Activated T-cell treated with anti-CD3 and anti-CD28 coated beads, Interleukin-2, amount 50 U/mL, for 72 hours (primary cell): ENCODE data around the gene STARD5. TPM values are rescaled to one million over a fixed set of nuclear protein-coding genes. Genes with fewer than 3 reads are reported as not detected.

Source experiments
- ATAC-seq, 2 donors: fragments of 150-1000 bp; cut with Tn5 transposase; replicated peaks in 1 of 2; 2 replicates each; pipeline ENCODE4 v1.10.0; 2021; ENCODE audit warnings: moderate library complexity in 2 of 2, mild to moderate bottlenecking in 1 of 2
- DNase-seq, 2 donors: peaks; one replicate each; pipeline ENCODE4 v3.0.0; 2021 to 2022; ENCODE audit warnings: mixed read lengths in 1 of 2
- H3K27ac Mint-ChIP-seq: one replicate; pipeline ENCODE4 v1.8.0; 2022; ENCODE audit warnings: mild to moderate bottlenecking, moderate library complexity, mixed read lengths
- H3K27me3 Mint-ChIP-seq: one replicate; pipeline ENCODE4 v1.8.0; 2022; ENCODE audit warnings: low read depth, mixed read lengths
- H3K36me3 Mint-ChIP-seq, 2 donors: one replicate each; pipeline ENCODE4 v1.8.0; 2022; ENCODE audit warnings: mixed read lengths in 2 of 2, mild to moderate bottlenecking in 1 of 2; ENCODE audit not compliant: insufficient read depth in 2 of 2
- H3K4me1 Mint-ChIP-seq: one replicate; pipeline ENCODE4 v1.8.0; 2022; ENCODE audit warnings: low read depth, mixed read lengths
- H3K4me3 Mint-ChIP-seq, 2 donors: one replicate each; pipeline ENCODE4 v1.8.0; 2022; ENCODE audit warnings: mild to moderate bottlenecking in 2 of 2, mixed read lengths in 2 of 2, moderate library complexity in 2 of 2
- H3K9me3 Mint-ChIP-seq, 2 donors: one replicate each; pipeline ENCODE4 v1.8.0; 2022; ENCODE audit warnings: mixed read lengths in 2 of 2
- total RNA-seq, 2 donors: library from RNA; stranded (reverse); gene quantifications; one replicate each; pipeline ENCODE4 v1.2.3, GENCODE V29; 2022

Gene STARD5, protein sequence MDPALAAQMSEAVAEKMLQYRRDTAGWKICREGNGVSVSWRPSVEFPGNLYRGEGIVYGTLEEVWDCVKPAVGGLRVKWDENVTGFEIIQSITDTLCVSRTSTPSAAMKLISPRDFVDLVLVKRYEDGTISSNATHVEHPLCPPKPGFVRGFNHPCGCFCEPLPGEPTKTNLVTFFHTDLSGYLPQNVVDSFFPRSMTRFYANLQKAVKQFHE
- 10 to 100 TPM in 1 of 2 donors, 1 to 10 TPM in 1; 9.0 to 10.3 TPM for total RNA-seq

DNA sequence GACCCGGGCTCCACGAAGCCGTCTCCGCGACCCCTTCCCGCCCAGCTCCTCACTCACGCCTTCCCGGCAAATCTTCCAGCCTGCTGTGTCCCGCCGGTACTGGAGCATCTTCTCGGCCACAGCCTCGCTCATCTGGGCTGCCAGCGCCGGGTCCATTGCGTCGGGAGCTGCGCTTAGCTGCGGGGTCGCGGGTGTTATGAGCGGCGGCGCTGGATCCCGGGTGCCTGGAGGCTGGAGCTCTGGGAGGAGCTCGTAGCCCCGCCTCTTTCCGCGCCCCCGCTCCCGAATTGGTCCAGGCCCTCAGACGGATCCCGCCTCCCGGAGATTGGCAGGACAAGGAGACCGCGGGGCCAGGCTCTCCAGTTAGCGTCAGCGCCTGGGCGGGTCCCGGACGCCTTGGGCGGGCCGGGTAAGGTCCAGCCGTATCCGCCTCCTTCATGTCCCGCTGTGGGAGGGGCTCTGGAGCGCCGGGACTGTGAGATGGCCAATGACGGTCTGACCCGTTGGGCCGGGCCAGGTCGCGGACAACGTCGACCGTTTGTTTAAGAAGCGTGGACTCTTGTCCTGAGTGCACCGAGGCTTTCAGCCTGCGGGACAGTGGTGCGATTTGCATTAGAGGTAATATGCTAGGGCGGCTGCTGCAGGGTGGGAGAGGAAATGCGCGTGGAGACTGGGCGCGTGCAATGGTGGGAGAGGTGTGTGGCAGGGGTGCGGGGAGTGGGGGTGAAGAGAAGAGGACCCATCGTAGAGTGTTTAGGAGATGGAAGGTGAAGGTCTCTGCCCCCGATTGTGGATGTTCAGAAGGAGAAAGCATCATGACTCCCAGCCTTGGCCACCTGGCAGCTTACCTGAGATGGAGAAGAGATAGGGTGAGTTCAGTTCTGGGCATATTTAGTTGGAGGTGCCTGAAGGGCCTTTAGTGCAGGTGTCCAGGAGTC is at the start of gene STARD5:
Gene STARD5 (minus strand): TSS at position 198 of the 938 bp plus-strand sequence. CDS start 42 bp downstream, at position 156.
- DNase-seq (peak; percentile 97 to 99), ATAC-seq (peak; percentile 99 to 100)
- H3K4me3 Mint-ChIP-seq = peak within 1 kb of the TSS; percentile 99 to 100
- peaks cover 33% of the 10 kb centered on the region for H3K4me1 Mint-ChIP-seq
- H3K27ac Mint-ChIP-seq = peak within 1 kb of the TSS; percentile 88
- H3K36me3 Mint-ChIP-seq = peaks cover 0 to 8% of the 10 kb centered on the region in 2 donors
- H3K9me3 Mint-ChIP-seq = no peaks in the 10 kb centered on the region
- H3K27me3 Mint-ChIP-seq = no peaks in the 10 kb centered on the region

DNA sequence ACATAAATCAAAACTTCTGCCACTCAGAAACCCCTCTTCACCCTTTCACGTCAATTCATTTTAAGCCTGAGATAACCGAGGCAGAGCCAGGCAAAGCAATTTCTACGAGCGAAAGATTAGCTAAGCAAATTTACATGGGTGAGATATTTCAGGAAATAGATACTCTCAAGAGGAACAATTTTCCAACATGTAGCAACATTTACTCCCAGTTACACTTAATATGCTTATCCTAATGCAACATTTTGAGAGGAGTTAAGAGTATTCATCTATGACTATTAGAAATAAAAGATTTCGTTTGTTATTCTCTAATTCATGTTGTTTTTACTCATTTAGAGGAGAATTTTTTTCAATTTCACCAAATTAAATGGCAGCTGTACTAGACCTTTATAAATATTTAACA is 49.2 kb upstream of the STARD5 start:
- no peak overlapping the region for H3K4me3 Mint-ChIP-seq
- no peak overlapping the region for H3K27ac Mint-ChIP-seq
- no peaks in the 10 kb centered on the region for H3K27me3 Mint-ChIP-seq
- H3K36me3 Mint-ChIP-seq = no peaks in the 10 kb centered on the region
- no peaks in the 10 kb centered on the region for H3K9me3 Mint-ChIP-seq
- DNase-seq (no peak), ATAC-seq (no peak)
- no peaks in the 10 kb centered on the region for H3K4me1 Mint-ChIP-seq

DNA sequence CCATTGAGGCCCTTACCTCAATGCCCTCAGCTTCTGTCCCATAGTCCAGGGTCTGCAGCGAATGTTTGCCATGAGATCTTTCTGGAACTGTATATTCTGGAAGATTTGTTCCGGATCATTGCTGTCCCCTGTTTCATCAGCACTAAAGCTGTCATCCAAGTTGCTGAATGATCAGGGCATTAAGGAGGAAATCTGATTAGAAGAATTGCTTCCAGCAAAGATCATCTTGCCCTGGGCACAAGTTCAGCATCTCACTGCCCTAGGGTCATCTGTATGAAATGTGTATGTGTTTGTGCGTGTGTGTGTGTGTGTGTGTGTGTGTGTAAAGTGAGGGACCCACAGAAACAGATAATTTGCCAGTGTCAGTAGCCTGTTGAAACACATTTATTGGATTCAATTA is 48.6 kb upstream of the STARD5 start:
- no peaks in the 10 kb centered on the region for H3K36me3 Mint-ChIP-seq
- no peaks in the 10 kb centered on the region for H3K4me1 Mint-ChIP-seq
- no peak for DNase-seq
- H3K27ac Mint-ChIP-seq = no peak overlapping the region
- ATAC-seq = no peak
- no peaks in the 10 kb centered on the region for H3K27me3 Mint-ChIP-seq
- no peak overlapping the region for H3K4me3 Mint-ChIP-seq
- no peaks in the 10 kb centered on the region for H3K9me3 Mint-ChIP-seq

DNA sequence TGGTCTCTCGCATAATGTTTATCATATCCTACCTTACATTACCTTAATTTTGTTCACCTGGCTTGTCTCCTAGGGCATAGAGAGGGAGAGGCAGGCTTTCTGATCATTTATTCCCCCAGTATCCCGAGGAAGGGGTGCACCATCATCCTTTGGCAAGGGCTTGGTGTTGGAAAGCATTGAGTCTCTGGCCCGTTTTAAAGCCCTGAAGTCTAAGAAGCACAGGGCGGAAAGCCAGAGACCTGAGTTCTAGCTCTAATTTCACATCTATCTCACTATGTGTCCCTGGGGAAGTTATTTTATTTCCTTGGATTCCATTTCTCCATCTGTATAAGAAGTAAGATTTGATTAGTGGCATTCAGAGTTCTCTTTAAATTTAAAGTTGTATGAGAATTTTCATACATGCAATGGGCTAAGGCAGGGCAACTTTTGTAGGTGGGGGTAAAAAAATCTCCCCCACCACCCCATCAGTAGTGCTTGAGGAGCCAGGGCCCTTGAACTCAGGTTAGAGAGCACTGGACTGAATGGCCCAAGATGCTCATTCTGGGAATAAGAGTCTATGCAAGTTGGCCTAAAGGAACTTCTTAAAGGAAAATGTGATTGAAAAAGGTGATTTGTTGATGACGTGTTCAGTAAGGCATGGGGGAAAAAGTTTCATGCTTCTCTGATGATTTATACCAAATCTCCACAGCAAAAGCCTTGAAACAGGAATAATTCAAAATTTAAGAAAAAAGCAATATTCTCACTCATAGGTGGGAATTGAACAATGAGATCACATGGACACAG is 40.0 kb upstream of the STARD5 start:
- DNase-seq (no peak), ATAC-seq (no peak)
- Mint-ChIP-seq H3K27me3 (no peaks in the 10 kb centered on the region), H3K36me3 (no peaks in the 10 kb centered on the region), H3K27ac (no peak overlapping the region), H3K9me3 (no peaks in the 10 kb centered on the region), H3K4me3 (no peak overlapping the region), H3K4me1 (no peaks in the 10 kb centered on the region)

DNA sequence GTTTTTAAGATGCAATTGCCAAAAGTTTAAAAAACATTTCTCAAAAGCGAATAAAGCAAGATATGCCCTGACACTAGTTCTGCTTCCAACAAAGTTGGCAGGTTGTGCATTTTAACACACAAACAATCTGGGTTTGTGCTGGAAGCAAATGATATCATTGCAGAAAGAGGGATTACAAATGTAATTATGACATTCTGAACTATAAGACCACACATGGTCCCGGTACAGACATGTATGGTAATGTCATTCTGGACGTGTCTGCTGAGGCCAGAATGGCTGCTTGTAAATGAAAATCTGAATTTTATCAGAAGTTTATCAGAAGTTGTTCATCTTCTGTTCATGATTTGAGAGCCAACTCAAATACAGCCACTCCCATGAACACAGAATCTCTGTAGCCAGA is 39.3 kb upstream of the STARD5 start:
- H3K4me3 Mint-ChIP-seq = no peak overlapping the region
- no peak overlapping the region for H3K27ac Mint-ChIP-seq
- H3K27me3 Mint-ChIP-seq = no peaks in the 10 kb centered on the region
- H3K4me1 Mint-ChIP-seq = no peaks in the 10 kb centered on the region
- no peak for ATAC-seq
- no peaks in the 10 kb centered on the region for H3K9me3 Mint-ChIP-seq
- no peak for DNase-seq
- H3K36me3 Mint-ChIP-seq = no peaks in the 10 kb centered on the region

DNA sequence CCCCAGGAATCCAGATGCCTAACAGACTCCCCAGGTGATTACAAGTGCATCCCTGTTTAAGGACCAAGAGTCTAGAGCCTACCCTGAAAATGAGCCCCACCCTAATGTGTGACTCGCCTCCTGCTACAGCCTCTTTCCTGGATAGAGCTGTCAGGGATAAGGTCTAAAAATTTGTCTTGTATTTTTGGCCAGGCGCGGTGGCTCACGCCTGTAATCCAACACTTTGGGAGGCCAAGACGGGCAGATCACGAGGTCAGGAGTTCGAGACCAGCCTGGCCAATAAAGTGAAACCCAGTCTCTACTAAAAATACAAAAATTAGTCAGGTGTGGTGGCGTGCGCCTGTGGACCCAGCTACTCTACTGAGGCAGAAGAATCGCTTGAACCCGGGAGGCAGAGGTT is 38.8 kb upstream of the STARD5 start:
- Mint-ChIP-seq H3K36me3 (no peaks in the 10 kb centered on the region), H3K4me3 (no peak overlapping the region), H3K27ac (no peak overlapping the region), H3K27me3 (no peaks in the 10 kb centered on the region), H3K9me3 (no peaks in the 10 kb centered on the region), H3K4me1 (no peaks in the 10 kb centered on the region)
- DNase-seq (no peak), ATAC-seq (no peak)

DNA sequence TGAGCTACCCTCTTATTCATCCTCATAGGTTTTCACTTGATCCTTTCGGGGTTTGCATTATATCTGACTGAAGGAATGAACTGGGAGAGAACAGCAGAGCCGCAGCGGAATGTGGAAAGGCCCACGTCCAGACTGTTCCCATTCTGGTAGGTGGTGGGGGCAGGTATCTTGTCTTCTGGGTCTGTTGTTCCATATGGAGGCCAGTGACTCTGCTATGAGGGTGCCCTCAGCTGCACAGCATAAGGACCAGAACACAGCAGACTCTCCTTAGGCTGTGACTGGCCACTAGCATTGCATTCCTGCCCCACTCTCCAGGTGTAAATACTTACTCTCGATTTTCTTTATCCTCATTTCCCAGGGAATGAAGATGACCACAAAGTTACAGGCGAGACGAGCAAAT is 38.0 kb upstream of the STARD5 start:
- DNase-seq = no peak
- H3K4me1 Mint-ChIP-seq = no peaks in the 10 kb centered on the region
- H3K27ac Mint-ChIP-seq = no peak overlapping the region
- no peaks in the 10 kb centered on the region for H3K27me3 Mint-ChIP-seq
- no peak for ATAC-seq
- H3K9me3 Mint-ChIP-seq = no peaks in the 10 kb centered on the region
- no peaks in the 10 kb centered on the region for H3K36me3 Mint-ChIP-seq
- no peak overlapping the region for H3K4me3 Mint-ChIP-seq

DNA sequence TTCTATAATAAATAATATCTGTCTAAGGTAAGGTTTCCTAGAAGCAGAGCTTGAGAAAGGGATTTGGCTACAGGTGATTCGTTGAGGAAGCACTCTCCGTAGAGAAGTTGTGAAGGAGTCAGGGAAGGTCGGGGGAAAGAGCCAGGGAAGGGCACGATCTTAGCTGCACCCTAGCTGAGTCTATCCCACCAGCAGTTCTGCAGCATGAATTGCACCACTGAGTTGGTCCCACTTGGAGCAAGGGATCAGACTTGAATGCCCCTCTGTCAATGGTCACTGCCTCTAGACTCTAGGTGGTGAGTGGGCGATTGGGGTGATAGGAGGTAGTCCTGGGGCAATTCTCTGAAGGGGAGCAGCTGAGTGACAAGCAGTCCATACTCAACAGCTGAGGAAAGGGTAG is 36.5 kb upstream of the STARD5 start:
- H3K4me3 Mint-ChIP-seq = no peak overlapping the region
- no peak overlapping the region for H3K27ac Mint-ChIP-seq
- H3K36me3 Mint-ChIP-seq = no peaks in the 10 kb centered on the region
- ATAC-seq (no peak), DNase-seq (no peak)
- no peaks in the 10 kb centered on the region for H3K27me3 Mint-ChIP-seq
- H3K4me1 Mint-ChIP-seq = no peaks in the 10 kb centered on the region
- H3K9me3 Mint-ChIP-seq = no peaks in the 10 kb centered on the region

DNA sequence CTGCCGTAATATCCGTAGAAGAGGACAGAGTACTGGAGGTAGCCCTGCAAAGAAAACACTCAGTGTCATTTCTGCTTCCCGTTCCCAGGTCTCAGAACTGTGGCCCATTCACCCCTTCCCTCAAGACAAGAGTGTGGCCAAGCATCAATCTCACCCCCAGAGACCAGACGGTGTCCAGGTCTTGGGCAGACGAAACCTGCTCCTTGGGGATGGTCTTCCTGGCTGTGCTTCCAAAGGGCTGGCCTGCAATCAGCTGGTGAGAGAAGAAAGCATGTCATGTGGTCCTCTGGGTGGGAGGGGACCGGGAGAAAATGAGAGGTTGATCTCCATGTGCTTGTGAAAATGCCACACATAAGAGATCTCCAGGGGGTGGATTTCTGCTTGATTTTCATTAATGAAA is 34.3 kb upstream of the STARD5 start:
- no peak for ATAC-seq

DNA sequence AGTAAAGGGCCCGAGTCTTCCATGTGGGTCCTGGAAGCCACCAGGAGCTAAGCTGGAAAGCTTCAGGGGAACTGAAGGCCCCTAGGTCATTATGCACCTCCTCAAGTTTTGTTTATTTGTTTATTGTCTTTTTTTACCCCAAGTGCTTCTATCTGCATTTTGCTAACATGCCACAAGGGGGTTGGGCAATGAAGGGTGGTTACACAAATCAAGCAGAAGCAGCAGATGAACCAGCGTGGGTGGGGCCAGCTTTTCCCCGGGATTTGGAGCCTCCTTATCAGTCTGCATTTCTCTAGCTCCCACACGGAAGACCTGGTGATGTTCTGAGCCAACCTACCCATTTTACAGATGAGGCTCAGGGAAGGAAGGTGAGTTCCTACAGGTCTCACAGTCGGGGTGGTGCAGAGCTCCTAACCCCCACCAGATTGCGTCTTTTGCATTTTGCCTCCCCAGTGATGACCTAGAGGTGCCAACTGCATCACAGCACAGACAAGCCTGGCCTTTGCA is 33.3 kb upstream of the STARD5 start:
- H3K36me3 Mint-ChIP-seq = no peaks in the 10 kb centered on the region
- H3K4me3 Mint-ChIP-seq = no peak overlapping the region
- no peaks in the 10 kb centered on the region for H3K9me3 Mint-ChIP-seq
- ATAC-seq (no peak), DNase-seq (no peak)
- H3K27me3 Mint-ChIP-seq = no peaks in the 10 kb centered on the region
- H3K4me1 Mint-ChIP-seq = no peaks in the 10 kb centered on the region
- H3K27ac Mint-ChIP-seq = no peak overlapping the region

More for the DNA sequence above, 34.3 kb upstream of the STARD5 start:
- Mint-ChIP-seq H3K4me1 (no peaks in the 10 kb centered on the region), H3K36me3 (no peaks in the 10 kb centered on the region), H3K27ac (no peak overlapping the region), H3K27me3 (no peaks in the 10 kb centered on the region), H3K9me3 (no peaks in the 10 kb centered on the region), H3K4me3 (no peak overlapping the region)
- DNase-seq = no peak

DNA sequence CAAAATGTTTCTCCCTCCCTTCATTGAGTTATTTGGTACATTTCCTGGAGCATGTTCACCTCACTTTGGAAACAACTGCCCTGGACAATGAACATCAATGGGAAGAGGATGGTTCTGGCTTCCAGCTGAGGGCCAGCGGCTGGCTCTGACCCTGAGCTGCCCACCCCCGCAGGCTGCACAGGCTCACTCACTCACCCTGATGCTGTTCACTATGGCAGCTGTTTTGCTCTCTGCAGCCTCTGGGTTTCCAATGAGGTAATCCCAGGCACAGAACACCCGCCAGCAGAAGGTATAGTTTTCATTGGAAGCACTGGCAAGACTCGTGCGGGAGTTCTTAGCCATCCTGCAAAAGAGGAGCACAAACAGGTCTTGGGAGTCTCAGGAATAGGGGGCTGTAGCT is 32.3 kb upstream of the STARD5 start:
- Mint-ChIP-seq H3K4me1 (no peaks in the 10 kb centered on the region), H3K36me3 (no peaks in the 10 kb centered on the region), H3K4me3 (no peak overlapping the region), H3K27me3 (no peaks in the 10 kb centered on the region), H3K27ac (no peak overlapping the region), H3K9me3 (no peaks in the 10 kb centered on the region)
- DNase-seq = no peak
- ATAC-seq = no peak

DNA sequence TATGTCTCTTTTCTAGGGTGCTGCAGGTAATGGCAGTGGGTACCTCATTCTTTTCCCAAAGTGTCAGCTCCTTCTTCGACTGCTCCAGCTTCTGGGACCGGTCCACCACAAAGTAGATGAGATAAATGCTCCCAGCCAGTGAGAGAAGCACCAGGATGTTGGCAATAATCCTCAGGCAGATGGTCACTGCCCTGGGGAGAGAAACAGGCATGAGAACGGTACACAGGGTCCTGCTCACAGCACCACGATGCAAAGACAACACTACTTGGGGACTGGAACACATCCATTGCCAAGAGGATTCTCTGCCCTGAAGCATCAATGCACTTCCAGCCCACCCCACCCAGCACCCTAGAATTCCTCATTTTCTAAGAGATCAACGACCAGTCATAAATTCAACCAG is 27.7 kb upstream of the STARD5 start:
- ATAC-seq (no peak), DNase-seq (no peak)
- peaks cover 4% of the 10 kb centered on the region for H3K4me1 Mint-ChIP-seq
- no peak overlapping the region for H3K4me3 Mint-ChIP-seq
- H3K36me3 Mint-ChIP-seq = no peaks in the 10 kb centered on the region
- H3K9me3 Mint-ChIP-seq = no peaks in the 10 kb centered on the region
- no peaks in the 10 kb centered on the region for H3K27me3 Mint-ChIP-seq
- H3K27ac Mint-ChIP-seq = no peak overlapping the region

DNA sequence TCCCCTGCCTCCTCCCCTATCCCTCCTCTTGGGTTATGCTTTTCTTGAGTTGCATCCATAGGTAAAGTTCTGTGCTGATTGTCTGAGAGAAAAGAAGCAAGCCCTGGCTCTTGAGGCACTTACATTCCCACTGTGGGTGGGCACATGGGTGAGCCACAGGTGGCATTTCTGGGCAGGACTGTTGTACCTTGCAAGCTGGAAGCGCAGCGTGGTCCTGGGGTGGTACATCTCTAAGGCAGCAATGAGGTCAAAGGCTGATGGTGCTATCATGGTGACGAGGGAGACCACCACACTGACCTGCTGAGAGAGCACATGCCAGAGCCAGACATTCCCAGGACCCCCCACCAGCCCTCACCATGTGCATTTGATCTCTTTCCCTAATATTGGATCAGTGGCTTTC is 25.3 kb upstream of the STARD5 start:
- Mint-ChIP-seq H3K27ac (no peak overlapping the region), H3K4me3 (no peak overlapping the region), H3K9me3 (no peaks in the 10 kb centered on the region), H3K4me1 (peaks cover 6% of the 10 kb centered on the region), H3K36me3 (no peaks in the 10 kb centered on the region), H3K27me3 (no peaks in the 10 kb centered on the region)
- ATAC-seq = no peak
- DNase-seq = no peak
